ENCODE data around the gene SPATA24.

DNA sequence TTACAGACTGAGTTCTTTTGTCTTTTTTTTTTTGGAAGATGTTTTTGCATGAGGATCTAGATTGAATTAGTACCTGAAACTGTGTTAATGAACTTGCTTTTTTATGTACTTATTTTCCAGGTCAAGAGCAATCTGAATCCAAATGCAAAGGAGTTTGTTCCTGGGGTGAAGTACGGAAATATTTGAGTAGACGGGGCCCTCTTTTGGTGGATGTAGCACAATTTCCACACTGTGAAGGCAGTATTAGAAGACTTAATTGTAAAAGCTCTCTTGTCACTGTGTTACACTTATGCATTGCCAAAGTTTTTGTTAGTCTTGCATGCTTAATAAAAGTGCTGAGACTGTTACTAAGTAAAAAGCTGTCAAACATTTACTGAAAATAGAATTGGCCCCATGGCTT lies 35.3 kb downstream of the SPATA24 start:
- TF ChIP-seq YY1 (IDR thresholded peaks at IDR 0.05; ENCODE audit: insufficient read depth, insufficient read length): no peak
- TF ChIP-seq ZNF274 (IDR thresholded peaks at IDR 0.05; ENCODE audit: low read depth, low read length): no peak

Data from NT2/D1 (cell line).